ENCODE data around the gene RPS19. TPM values are rescaled to one million over a fixed set of nuclear protein-coding genes. Genes with fewer than 3 reads are reported as not detected.

RPS19 gene
- total and polyA plus RNA-seq, 7 donors = 593 to 2,236 (median 962) TPM

- 87 to 91% (median 87%) methylated on average over 22 to 23 of the region's 23 CpGs for WGBS, 3 donors
Observed at GRCh38 chr19:41845051-41845590, 14.9 kb upstream of the RPS19 start.

DNA sequence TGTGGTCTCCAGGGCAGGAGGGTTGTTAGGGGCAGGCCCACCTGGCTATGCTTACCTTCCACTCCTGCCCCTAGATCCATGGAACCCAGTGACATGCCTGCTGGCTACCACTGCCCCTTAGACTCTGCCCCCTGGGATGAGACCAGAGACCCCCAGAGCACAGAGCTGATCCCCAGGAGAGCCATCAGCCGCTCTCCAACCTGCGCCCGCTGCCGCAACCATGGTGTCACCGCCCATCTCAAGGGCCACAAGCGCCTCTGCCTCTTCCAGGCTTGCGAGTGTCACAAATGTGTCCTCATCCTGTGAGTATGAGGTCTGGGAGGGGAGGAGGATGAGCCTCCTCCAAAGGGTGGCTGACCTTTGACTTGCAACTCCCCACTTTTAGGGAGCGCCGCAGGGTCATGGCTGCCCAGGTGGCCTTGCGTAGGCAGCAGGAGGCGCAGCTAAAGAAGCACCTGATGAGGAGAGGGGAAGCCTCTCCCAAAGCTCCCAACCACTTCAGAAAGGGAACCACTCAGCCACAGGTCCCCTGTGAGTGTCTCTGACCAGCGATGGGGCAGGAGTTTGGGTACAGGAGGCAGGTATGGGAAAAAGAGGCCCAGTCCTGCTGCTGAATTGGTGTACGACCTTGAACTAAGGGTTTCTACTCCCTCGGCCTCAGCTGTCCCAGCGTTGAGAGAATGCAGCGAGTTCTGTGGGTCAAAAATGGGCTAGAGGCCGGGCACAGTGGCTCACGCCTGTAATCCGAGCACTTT, 12.5 kb upstream of the RPS19 start:
- H3K4me1 ChIP-seq = no peaks in the 10 kb centered on the region
- intact Hi-C loops (cut with DNase I) = no loop called here
- H3K9me3 ChIP-seq = no peaks in the 10 kb centered on the region
- no peaks in the 10 kb centered on the region for H3K36me3 ChIP-seq (ENCODE audit: insufficient read depth in 1 of 2, low read depth in 1 of 2)
- no peak for DNase-seq
- WGBS, 3 donors = 82 to 86% (median 83%) methylated on average over 19 of the region's 19 CpGs
- no peak for ATAC-seq
- no peak overlapping the region for H3K4me3 ChIP-seq
- TF ChIP-seq, protein P1, sequence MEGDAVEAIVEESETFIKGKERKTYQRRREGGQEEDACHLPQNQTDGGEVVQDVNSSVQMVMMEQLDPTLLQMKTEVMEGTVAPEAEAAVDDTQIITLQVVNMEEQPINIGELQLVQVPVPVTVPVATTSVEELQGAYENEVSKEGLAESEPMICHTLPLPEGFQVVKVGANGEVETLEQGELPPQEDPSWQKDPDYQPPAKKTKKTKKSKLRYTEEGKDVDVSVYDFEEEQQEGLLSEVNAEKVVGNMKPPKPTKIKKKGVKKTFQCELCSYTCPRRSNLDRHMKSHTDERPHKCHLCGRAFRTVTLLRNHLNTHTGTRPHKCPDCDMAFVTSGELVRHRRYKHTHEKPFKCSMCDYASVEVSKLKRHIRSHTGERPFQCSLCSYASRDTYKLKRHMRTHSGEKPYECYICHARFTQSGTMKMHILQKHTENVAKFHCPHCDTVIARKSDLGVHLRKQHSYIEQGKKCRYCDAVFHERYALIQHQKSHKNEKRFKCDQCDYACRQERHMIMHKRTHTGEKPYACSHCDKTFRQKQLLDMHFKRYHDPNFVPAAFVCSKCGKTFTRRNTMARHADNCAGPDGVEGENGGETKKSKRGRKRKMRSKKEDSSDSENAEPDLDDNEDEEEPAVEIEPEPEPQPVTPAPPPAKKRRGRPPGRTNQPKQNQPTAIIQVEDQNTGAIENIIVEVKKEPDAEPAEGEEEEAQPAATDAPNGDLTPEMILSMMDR (IDR thresholded peaks at IDR 0.05) = no peak
- peaks cover 0 to 4% (median 3%) of the 10 kb centered on the region in 3 donors for H3K27me3 ChIP-seq (ENCODE audit: insufficient read depth in 3 of 3, low read length in 2 of 3)
- no peak overlapping the region for H3K27ac ChIP-seq

More at GRCh38 chr19:41845051-41845590, 14.9 kb upstream of the RPS19 start:
- no peak overlapping the region for H3K4me3 ChIP-seq
- TF ChIP-seq, protein P1 (IDR thresholded peaks at IDR 0.05) = no peak
- no peak for ATAC-seq
- no peak for DNase-seq
- no peaks in the 10 kb centered on the region for H3K36me3 ChIP-seq (ENCODE audit: insufficient read depth in 1 of 2, low read depth in 1 of 2)
- H3K4me1 ChIP-seq = no peaks in the 10 kb centered on the region
- H3K27ac ChIP-seq = no peak overlapping the region
- intact Hi-C loops (cut with DNase I) = no loop called here
- peaks cover 0 to 9% (median 3%) of the 10 kb centered on the region in 3 donors for H3K27me3 ChIP-seq (ENCODE audit: insufficient read depth in 3 of 3, low read length in 2 of 3)
- H3K9me3 ChIP-seq = no peaks in the 10 kb centered on the region

DNA sequence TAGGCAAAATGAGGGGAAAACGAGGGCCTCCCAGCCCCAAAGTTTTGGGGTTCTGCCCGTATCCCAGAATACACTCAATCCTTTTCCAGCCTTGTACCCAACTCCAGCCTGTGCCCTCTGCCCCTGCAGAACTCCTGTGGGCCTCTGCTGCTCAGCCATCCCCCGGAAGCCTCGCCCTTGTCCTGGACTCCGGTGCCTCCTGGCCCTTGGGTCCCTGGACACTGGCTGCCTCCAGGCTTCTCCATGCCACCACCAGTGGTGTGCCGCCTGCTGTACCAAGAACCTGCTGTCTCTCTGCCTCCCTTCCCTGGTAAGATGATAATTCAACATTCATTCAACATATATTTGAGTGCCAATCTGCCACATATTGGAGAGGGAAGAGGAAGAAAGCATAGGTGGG, 11.4 kb upstream of the RPS19 start:
- Histone ChIP-seq H3K36me3 (ENCODE audit: insufficient read depth in 1 of 2, low read depth in 1 of 2) (no peaks in the 10 kb centered on the region), H3K4me3 (no peak overlapping the region), H3K4me1 (no peaks in the 10 kb centered on the region), H3K27ac (no peak overlapping the region), H3K27me3 (ENCODE audit: insufficient read depth in 3 of 3, low read length in 2 of 3) (peaks cover 0 to 4% (median 3%) of the 10 kb centered on the region in 3 donors), H3K9me3 (no peaks in the 10 kb centered on the region)
- intact Hi-C loops (cut with DNase I) = no loop called here
- no peak for ATAC-seq
- WGBS, 3 donors = 74 to 80% (median 78%) methylated on average over 5 to 6 of the region's 6 CpGs
- TF ChIP-seq, protein P1 (IDR thresholded peaks at IDR 0.05) = no peak
- DNase-seq = no peak

GRCh38 chr19:41849067-41849466, 11.0 kb upstream of the RPS19 start:
- DNase-seq (no peak), ATAC-seq (no peak)
- intact Hi-C loops (cut with DNase I) = no loop called here
- Histone ChIP-seq H3K4me1 (no peaks in the 10 kb centered on the region), H3K9me3 (no peaks in the 10 kb centered on the region), H3K36me3 (ENCODE audit: insufficient read depth in 1 of 2, low read depth in 1 of 2) (no peaks in the 10 kb centered on the region), H3K27me3 (ENCODE audit: insufficient read depth in 3 of 3, low read length in 2 of 3) (peaks cover 0 to 4% (median 3%) of the 10 kb centered on the region in 3 donors), H3K27ac (no peak overlapping the region), H3K4me3 (no peak overlapping the region)
- TF ChIP-seq, protein P1 (IDR thresholded peaks at IDR 0.05) = no peak
- 51 to 56% (median 55%) methylated on average over 2 of the region's 2 CpGs for WGBS, 3 donors
